Kidney glomerular epithelial cell (primary cell): ENCODE measurements around the gene PLD4.
"Not testable (repeated sequence)": the region's sequence is repeated elsewhere in the genome, so short reads cannot be mapped to it uniquely, and the experiment has no call there.

Source experiments
- DNase-seq: peaks from one replicate; lab custom pipeline; 2025; lab: John Stamatoyannopoulos, UW

The PLD4 gene

GRCh38 chr14:104924421-104925213 is at the start of gene PLD4:
TSS of gene PLD4 (plus strand) at chr14:104924879. CDS start at chr14:104927141, 2,262 bp downstream.
- no peak for DNase-seq

- no peak for DNase-seq
These were observed 49.3 kb upstream of the PLD4 start for GRCh38 chr14:104875412-104875751.

GRCh38 chr14:104875811-104876210 is 48.9 kb upstream of the PLD4 start:
- no peak for DNase-seq

- peak; percentile 9 for DNase-seq
These were observed 48.4 kb upstream of the PLD4 start for GRCh38 chr14:104876251-104876699.

GRCh38 chr14:104877066-104877805 is 47.4 kb upstream of the PLD4 start:
- no peak for DNase-seq

GRCh38 chr14:104877806-104878550 is 46.7 kb upstream of the PLD4 start:
- DNase-seq: no peak

GRCh38 chr14:104878582-104878981 is 46.1 kb upstream of the PLD4 start:
- no peak for DNase-seq

- no peak for DNase-seq
These were observed 45.3 kb upstream of the PLD4 start for GRCh38 chr14:104879201-104879982.

GRCh38 chr14:104879983-104880565 is 44.6 kb upstream of the PLD4 start:
- DNase-seq: no peak

GRCh38 chr14:104880584-104881210 is 44.0 kb upstream of the PLD4 start:
- DNase-seq: no peak

GRCh38 chr14:104881369-104881979 is 43.2 kb upstream of the PLD4 start:
- DNase-seq: no peak

GRCh38 chr14:104882325-104882973 is 42.2 kb upstream of the PLD4 start:
- DNase-seq: peak; percentile 4

- DNase-seq: no peak
These were observed 41.6 kb upstream of the PLD4 start for GRCh38 chr14:104882991-104883660.

- no peak for DNase-seq
These were observed 40.9 kb upstream of the PLD4 start for GRCh38 chr14:104883681-104884361.

- not testable (repeated sequence) for DNase-seq
These were observed 40.3 kb upstream of the PLD4 start for GRCh38 chr14:104884381-104884780.

GRCh38 chr14:104885031-104885972 is 39.4 kb upstream of the PLD4 start:
- no peak for DNase-seq

- DNase-seq: no peak
These were observed 38.5 kb upstream of the PLD4 start for GRCh38 chr14:104885973-104886689.
